ENCODE results near the gene PPP1R37. TPM values are rescaled to one million over a fixed set of nuclear protein-coding genes. Genes with fewer than 3 reads are reported as not detected.
A peak's percentile ranks its signal among the peaks of the same experiment; 100 is the strongest.

PPP1R37 gene
- total and polyA plus RNA-seq, 2 of the 13 experiments (the other 11 are each of a cell fraction or from before 2014, with no cell fraction given): 9.0 to 14.3 TPM

DNA sequence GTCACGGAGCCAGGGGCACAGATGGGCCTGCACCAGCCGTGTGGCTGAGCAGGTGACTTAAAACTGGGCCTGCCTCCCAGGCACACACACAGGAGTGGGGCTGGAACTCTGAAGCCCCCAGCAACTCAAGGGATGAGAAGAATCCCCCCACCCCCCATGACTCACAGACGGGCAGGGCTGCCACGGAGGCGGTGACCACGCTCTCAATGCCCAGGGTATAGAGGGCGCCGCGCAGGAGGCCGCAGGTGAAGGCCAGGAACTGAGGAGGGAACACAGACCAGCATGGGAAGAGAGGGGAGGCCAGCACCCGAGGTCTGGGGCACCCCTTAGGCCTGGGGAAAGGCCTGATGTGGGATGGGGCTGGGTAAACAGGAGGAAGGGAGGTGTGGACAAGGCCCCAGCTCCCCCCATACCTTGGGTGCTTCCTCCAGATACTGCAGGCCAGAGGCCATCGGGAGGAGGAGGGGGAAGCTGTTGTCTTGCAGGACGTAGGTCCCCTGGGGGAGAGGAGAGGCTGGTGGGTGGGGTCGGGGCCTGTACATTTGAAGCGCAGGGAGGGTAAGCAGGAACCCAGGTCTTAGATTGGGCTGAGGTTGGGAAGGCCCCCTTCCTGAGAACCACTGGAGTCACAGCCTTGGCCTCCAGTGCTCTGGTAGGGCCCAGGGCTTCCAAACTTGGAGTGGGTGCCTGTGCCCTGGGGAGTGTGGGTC, 70.9 kb downstream of the PPP1R37 start:
- no peak overlapping the region for H3K9ac ChIP-seq (ENCODE audit: insufficient read depth, low read depth, low read length)
- H3K36me3 ChIP-seq (replicated peaks in 1 of 2; ENCODE audit: control insufficient read depth in 1 of 2, insufficient read depth in 2 of 2, low read length in 2 of 2): no peaks in the 10 kb centered on the region
- WGBS (ENCODE audit: low lambda C conversion rate): 49% methylated on average over 10 of the region's 15 CpGs
- no peaks in the 10 kb centered on the region for H3K79me2 ChIP-seq (ENCODE audit: insufficient read depth, low read length)
- no peak overlapping the region for H3K27ac ChIP-seq (ENCODE audit: extremely low read length, insufficient read depth, low read length)
- H3K4me1 ChIP-seq (ENCODE audit: insufficient read depth, low read length): peaks cover 96% of the 10 kb centered on the region
- H4K20me1 ChIP-seq (ENCODE audit: insufficient read depth, low read length): no peaks in the 10 kb centered on the region
- H3K4me2 ChIP-seq (ENCODE audit: low read depth, low read length): peak overlapping the region; percentile 76
- ATAC-seq: no peak
- H3K27me3 ChIP-seq (ENCODE audit: control insufficient read depth in 1 of 2, insufficient read depth in 2 of 2, low read length in 2 of 2): peaks cover 12 to 30% of the 10 kb centered on the region in 2 experiments; a peak in 4 of 5 replicates
- in situ Hi-C loops (cut with HindIII; ENCODE audit: extremely low pct_ligation_motif_present, low pct_unique_long_range_greater_than_20kb) (no loop called here), intact Hi-C loops (cut with micrococcal nuclease; ENCODE audit: unreplicated experiment) (loop anchor here (2.0 kb wide), 1 partner anchor 175 kb away; no protein-coding TSS in a partner anchor)
- peak overlapping the region; percentile 28 to 64 (median 36) for H3K4me3 ChIP-seq (replicated peaks in 1 of 3; ENCODE audit: insufficient read depth in 1 of 3, low read depth in 2 of 3, low read length in 3 of 3)
- CTCF ChIA-PET (ENCODE audit: low intra/inter-chr PET ratio, low total read pairs): no interaction called here
- no TSS peak for BruUV-seq (replicated peaks)
- DNase-seq (ENCODE audit: low spot score): no peak
- no peak for FAIRE-seq
- H2AFZ ChIP-seq (ENCODE audit: low read length): no peak overlapping the region
- POLR2A ChIA-PET: interaction anchor here (0.9 to 2.1 kb wide), 5 partner anchors 10 to 109 kb away, joined by 3 to 21 read pairs (median 5); partner anchors contain the start of genes BLOC1S3 and TRAPPC6A
- 0 out of 2 replicates have a peak, but pooled peaks have one; percentile 43 for TF ChIP-seq HNRNPL (IDR thresholded peaks at IDR 0.05; ENCODE audit: low read depth, low read length)
- TF ChIP-seq SAP130 (CRISPR knock-in tag; IDR thresholded peaks at IDR 0.05; ENCODE audit: low read depth): no peak
- no peak for TF ChIP-seq PAWR (CRISPR knock-in tag; IDR thresholded peaks at IDR 0.05; ENCODE audit: borderline replicate concordance)
- no peaks in the 10 kb centered on the region for H3K9me3 ChIP-seq (ENCODE audit: low read length)

DNA sequence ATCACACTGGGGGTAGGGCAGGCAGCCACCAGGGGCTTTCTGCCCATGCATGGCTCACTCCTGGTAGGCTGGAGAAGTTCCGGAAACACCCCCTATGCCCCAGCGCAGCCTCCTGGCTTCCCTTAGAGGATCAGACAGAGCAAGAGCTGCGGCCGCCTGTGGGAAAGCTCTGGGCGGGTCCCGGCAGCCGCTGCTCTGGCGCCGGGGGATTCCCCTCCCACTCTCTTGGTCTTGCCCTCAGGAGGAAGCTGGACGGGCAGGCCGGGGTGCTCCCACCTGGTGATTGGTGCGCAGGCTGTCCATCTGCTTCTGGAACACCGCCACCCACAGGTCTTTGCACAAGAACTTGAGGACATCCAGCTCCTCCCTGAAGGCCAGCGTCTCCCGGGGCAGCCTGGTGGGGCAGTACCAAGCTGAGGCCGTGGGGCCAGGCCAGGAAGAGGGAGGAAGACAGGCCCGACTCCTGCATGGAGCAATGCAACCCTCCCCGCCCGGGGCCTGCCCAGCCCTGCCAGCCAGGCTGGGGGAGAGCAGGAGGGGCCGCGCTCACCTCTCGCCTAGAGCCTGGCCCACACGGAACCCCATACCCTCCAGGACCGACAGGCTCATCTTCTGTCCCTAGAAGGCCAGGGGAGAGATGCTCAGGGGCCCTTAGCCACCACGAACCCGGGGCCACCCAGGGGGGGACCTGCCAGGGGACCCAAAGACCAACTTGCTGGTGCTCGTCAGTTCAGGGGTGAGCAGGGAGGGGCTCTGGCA, 71.8 kb downstream of the PPP1R37 start:
- DNase-seq (ENCODE audit: low spot score) (peak; percentile 79), ATAC-seq (peak; percentile 57), FAIRE-seq (peak; percentile 66)
- Histone ChIP-seq H4K20me1 (ENCODE audit: insufficient read depth, low read length) (no peaks in the 10 kb centered on the region), H3K4me3 (replicated peaks in 1 of 3; ENCODE audit: insufficient read depth in 1 of 3, low read depth in 2 of 3, low read length in 3 of 3) (peak overlapping the region; percentile 28 to 64 (median 36)), H3K27ac (ENCODE audit: extremely low read length, insufficient read depth, low read length) (no peak overlapping the region), H3K36me3 (replicated peaks in 1 of 2; ENCODE audit: control insufficient read depth in 1 of 2, insufficient read depth in 2 of 2, low read length in 2 of 2) (no peaks in the 10 kb centered on the region), H3K79me2 (ENCODE audit: insufficient read depth, low read length) (no peaks in the 10 kb centered on the region), H3K9ac (ENCODE audit: insufficient read depth, low read depth, low read length) (no peak overlapping the region; the same call in 1 of the 2 replicates), H3K27me3 (ENCODE audit: control insufficient read depth in 1 of 2, insufficient read depth in 2 of 2, low read length in 2 of 2) (peaks cover 12 to 21% of the 10 kb centered on the region in 2 experiments; a peak in 4 of 5 replicates), H3K9me3 (ENCODE audit: low read length) (no peaks in the 10 kb centered on the region), H2AFZ (ENCODE audit: low read length) (no peak overlapping the region), H3K4me2 (ENCODE audit: low read depth, low read length) (peak overlapping the region; percentile 76), H3K4me1 (ENCODE audit: insufficient read depth, low read length) (peaks cover 96% of the 10 kb centered on the region)
- WGBS (ENCODE audit: low lambda C conversion rate): 72% methylated on average over 7 of the region's 27 CpGs
- CTCF ChIA-PET (ENCODE audit: low intra/inter-chr PET ratio, low total read pairs): interaction anchor here (0.8 kb wide), 1 partner anchor 24 kb away, joined by 3 read pairs; no protein-coding TSS in a partner anchor
- intact Hi-C loops (cut with micrococcal nuclease; ENCODE audit: unreplicated experiment): loop anchor here (2.0 kb wide), 1 partner anchor 174 kb away; no protein-coding TSS in a partner anchor
- POLR2A ChIA-PET: interaction anchor here (0.8 to 2.1 kb wide), 6 partner anchors 9 to 275 kb away, joined by 3 to 21 read pairs (median 4); partner anchors contain the start of genes BLOC1S3 and TRAPPC6A
- no TSS peak for BruUV-seq (replicated peaks)
- in situ Hi-C loops (cut with HindIII; ENCODE audit: extremely low pct_ligation_motif_present, low pct_unique_long_range_greater_than_20kb): no loop called here
- TF ChIP-seq, protein P1, sequence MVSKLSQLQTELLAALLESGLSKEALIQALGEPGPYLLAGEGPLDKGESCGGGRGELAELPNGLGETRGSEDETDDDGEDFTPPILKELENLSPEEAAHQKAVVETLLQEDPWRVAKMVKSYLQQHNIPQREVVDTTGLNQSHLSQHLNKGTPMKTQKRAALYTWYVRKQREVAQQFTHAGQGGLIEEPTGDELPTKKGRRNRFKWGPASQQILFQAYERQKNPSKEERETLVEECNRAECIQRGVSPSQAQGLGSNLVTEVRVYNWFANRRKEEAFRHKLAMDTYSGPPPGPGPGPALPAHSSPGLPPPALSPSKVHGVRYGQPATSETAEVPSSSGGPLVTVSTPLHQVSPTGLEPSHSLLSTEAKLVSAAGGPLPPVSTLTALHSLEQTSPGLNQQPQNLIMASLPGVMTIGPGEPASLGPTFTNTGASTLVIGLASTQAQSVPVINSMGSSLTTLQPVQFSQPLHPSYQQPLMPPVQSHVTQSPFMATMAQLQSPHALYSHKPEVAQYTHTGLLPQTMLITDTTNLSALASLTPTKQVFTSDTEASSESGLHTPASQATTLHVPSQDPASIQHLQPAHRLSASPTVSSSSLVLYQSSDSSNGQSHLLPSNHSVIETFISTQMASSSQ (IDR thresholded peaks at IDR 0.05; ENCODE audit: low read depth): no peak
- TF ChIP-seq, protein P1 (CRISPR knock-in tag; IDR thresholded peaks at IDR 0.05; ENCODE audit: borderline replicate concordance): no peak
- peak; percentile 56; the same call in 1 of the 2 replicates for TF ChIP-seq KDM2A (CRISPR knock-in tag; IDR thresholded peaks at IDR 0.05; ENCODE audit: borderline replicate concordance, low read depth)

Data from HepG2 (cell line).